ENCODE measurements around the gene CNEP1R1.

- TF ChIP-seq CTCF (IDR thresholded peaks at IDR 0.05) (no peak), POLR2A (IDR thresholded peaks at IDR 0.05) (no peak)
Measured at GRCh38 chr16:50004239-50004638, 20.8 kb upstream of the CNEP1R1 start.
